PC-3 (cell line): ENCODE data around the gene IRF9.

ENCODE experiments used
- EZH2phosphoT487 ChIP-seq: fragments of 300-600 bp; sonication (generic); IDR thresholded peaks from 2 replicates; pipeline ENCODE4 v1.6.1; 2018; ENCODE audit warnings: mild to moderate bottlenecking, antibody characterized with exemption, low read length, borderline replicate concordance
- TF ChIP-seq, protein P1 (sequence below): fragments of 300-600 bp; sonication (generic); conservative IDR thresholded peaks from 2 replicates; pipeline ENCODE4 v1.5.1; 2017; ENCODE audit warnings: antibody characterized with exemption, low read depth, mild to moderate bottlenecking, low read length

DNA sequence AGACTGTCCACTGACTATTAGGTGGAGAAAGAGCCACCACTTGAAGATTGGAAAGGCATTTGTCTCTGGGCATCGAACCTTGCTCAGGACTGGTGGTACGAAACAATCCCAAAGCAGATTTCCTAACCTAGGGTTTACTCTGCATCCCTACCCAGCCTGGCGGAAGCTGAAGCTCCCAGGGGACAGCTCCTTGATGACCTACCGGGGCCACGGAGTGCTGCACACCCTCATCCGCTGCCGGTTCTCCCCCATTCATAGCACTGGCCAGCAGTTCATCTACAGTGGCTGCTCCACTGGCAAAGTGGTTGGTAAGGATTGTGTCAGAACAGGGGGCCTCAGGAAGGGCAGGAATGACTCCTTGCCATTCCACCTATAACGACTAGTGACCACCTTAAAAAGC lies 39.9 kb upstream of the IRF9 start:
- TF ChIP-seq, protein P1, sequence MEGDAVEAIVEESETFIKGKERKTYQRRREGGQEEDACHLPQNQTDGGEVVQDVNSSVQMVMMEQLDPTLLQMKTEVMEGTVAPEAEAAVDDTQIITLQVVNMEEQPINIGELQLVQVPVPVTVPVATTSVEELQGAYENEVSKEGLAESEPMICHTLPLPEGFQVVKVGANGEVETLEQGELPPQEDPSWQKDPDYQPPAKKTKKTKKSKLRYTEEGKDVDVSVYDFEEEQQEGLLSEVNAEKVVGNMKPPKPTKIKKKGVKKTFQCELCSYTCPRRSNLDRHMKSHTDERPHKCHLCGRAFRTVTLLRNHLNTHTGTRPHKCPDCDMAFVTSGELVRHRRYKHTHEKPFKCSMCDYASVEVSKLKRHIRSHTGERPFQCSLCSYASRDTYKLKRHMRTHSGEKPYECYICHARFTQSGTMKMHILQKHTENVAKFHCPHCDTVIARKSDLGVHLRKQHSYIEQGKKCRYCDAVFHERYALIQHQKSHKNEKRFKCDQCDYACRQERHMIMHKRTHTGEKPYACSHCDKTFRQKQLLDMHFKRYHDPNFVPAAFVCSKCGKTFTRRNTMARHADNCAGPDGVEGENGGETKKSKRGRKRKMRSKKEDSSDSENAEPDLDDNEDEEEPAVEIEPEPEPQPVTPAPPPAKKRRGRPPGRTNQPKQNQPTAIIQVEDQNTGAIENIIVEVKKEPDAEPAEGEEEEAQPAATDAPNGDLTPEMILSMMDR: no peak
- TF ChIP-seq EZH2phosphoT487: no peak
